IMR-90 (cell line): ENCODE measurements around the gene MPC2. TPM values are rescaled to one million over a fixed set of nuclear protein-coding genes. Genes with fewer than 3 reads are reported as not detected.

Experiments used
- ATAC-seq: fragments of 200-7000 bp; cut with Tn5 transposase; 2 replicates; pipeline ENCODE4 v1.9.1; 2020; ENCODE audit warnings: low read depth, mild to moderate bottlenecking, moderate library complexity
- BruUV-seq: library from RNA; stranded (reverse); fragments of 400-500 nt; replicated peaks from 2 replicates; lab custom pipeline; 2021; lab: Mats Ljungman, UMichigan
- CTCF ChIA-PET: fragments of 300-600 bp; formaldehyde crosslinking; extraction: SDS; loops from one replicate; lab custom pipeline; 2021; ENCODE audit warnings: antibody characterized with exemption; lab: Yijun Ruan, JAX
- POLR2A ChIA-PET: fragments of 300-600 bp; sonication (Branson Sonifier 250); formaldehyde crosslinking; loops from one replicate; lab custom pipeline; 2022; ENCODE audit warnings: antibody characterized with exemption; ENCODE audit not compliant: unreplicated experiment; lab: Charles Lee
- DNase-seq: peaks from one replicate; pipeline ENCODE4 v3.0.0; 2013
- H2AFZ ChIP-seq: replicated peaks from 2 replicates; pipeline ENCODE3; 2013; ENCODE audit warnings: low read length, mild to moderate bottlenecking; ENCODE audit not compliant: poor library complexity
- H2AK5ac ChIP-seq: 2 replicates; pipeline ENCODE4 v1.6.1; 2013; ENCODE audit warnings: low read depth, low read length, inconsistent platforms
- H2AK9ac ChIP-seq: replicated peaks from 2 replicates; pipeline ENCODE3; 2013; ENCODE audit warnings: mild to moderate bottlenecking, low read depth, low read length, moderate library complexity; ENCODE audit not compliant: poor library complexity
- H2BK120ac ChIP-seq: 2 replicates; pipeline ENCODE4 v1.6.1; 2013; ENCODE audit warnings: low read depth, low read length, inconsistent platforms
- H2BK15ac ChIP-seq: 3 replicates; pipeline ENCODE4 v1.6.1; 2013; ENCODE audit warnings: low read depth, low read length, inconsistent platforms
- H2BK20ac ChIP-seq: 2 replicates; pipeline ENCODE4 v1.6.1; 2013; ENCODE audit warnings: low read depth, mild to moderate bottlenecking, inconsistent platforms, low read length, moderate library complexity
- H2BK5ac ChIP-seq: 2 replicates; pipeline ENCODE4 v1.6.1; 2013; ENCODE audit warnings: mild to moderate bottlenecking, low read depth, low read length, inconsistent platforms; ENCODE audit not compliant: poor library complexity, severe bottlenecking
- H3K14ac ChIP-seq: replicated peaks from 2 replicates; pipeline ENCODE4 v1.6.1; 2013; ENCODE audit warnings: low read depth, low read length, inconsistent platforms
- H3K18ac ChIP-seq: 2 replicates; pipeline ENCODE4 v1.6.1; 2013; ENCODE audit warnings: low read depth, low read length, control low read depth
- H3K23ac ChIP-seq: 2 replicates; pipeline ENCODE4 v1.6.1; 2013; ENCODE audit warnings: low read depth, low read length, inconsistent platforms
- H3K27ac ChIP-seq: 2 replicates; pipeline ENCODE4 v1.5.1; 2013; ENCODE audit warnings: mild to moderate bottlenecking, control low read depth, low read length; ENCODE audit not compliant: insufficient read depth
- H3K27me3 ChIP-seq: 2 replicates; pipeline ENCODE4 v1.6.1; 2013; ENCODE audit warnings: low read length; ENCODE audit not compliant: control insufficient read depth, insufficient read depth
- H3K36me3 ChIP-seq: 2 replicates; pipeline ENCODE4 v1.6.1; 2013; ENCODE audit warnings: low read length, mixed read lengths; ENCODE audit not compliant: control insufficient read depth, insufficient read depth
- H3K4ac ChIP-seq: 2 replicates; pipeline ENCODE4 v1.6.1; 2013; ENCODE audit warnings: low read depth, low read length, inconsistent platforms
- H3K4me1 ChIP-seq: 2 replicates; pipeline ENCODE4 v1.6.1; 2013; ENCODE audit warnings: low read length, mixed read lengths; ENCODE audit not compliant: control insufficient read depth, insufficient read depth
- H3K4me2 ChIP-seq: 2 replicates; pipeline ENCODE4 v1.6.1; 2013; ENCODE audit warnings: low read depth, mild to moderate bottlenecking, control low read depth, low read length, moderate library complexity
- H3K4me3 ChIP-seq: 2 replicates; pipeline ENCODE4 v1.5.1; 2013; ENCODE audit warnings: low read depth, mild to moderate bottlenecking, control low read depth, low read length, moderate library complexity; ENCODE audit not compliant: insufficient read depth
- H3K56ac ChIP-seq: 2 replicates; pipeline ENCODE4 v1.6.1; 2013; ENCODE audit warnings: low read length, inconsistent platforms; ENCODE audit not compliant: insufficient read depth; ENCODE audit errors: extremely low read depth
- H3K79me1 ChIP-seq, 2 experiments: 2 replicates each; pipeline ENCODE4 v1.6.1; 2013; ENCODE audit warnings: low read length in 2 of 2, inconsistent platforms in 1 of 2, low read depth in 1 of 2
- H3K9ac ChIP-seq: 2 replicates; pipeline ENCODE4 v1.6.1; 2013; ENCODE audit warnings: low read depth, low read length, control low read depth
- H3K9me1 ChIP-seq: 2 replicates; pipeline ENCODE4 v1.6.1; 2013; ENCODE audit warnings: low read length, inconsistent platforms; ENCODE audit not compliant: insufficient read depth
- H3K9me3 ChIP-seq: 2 replicates; pipeline ENCODE4 v1.6.1; 2013; ENCODE audit warnings: low read length; ENCODE audit not compliant: control insufficient read depth, insufficient read depth
- H4K20me1 ChIP-seq: 2 replicates; pipeline ENCODE4 v1.6.1; 2013; ENCODE audit warnings: low read length, inconsistent platforms; ENCODE audit not compliant: insufficient read depth
- H4K5ac ChIP-seq: 2 replicates; pipeline ENCODE4 v1.6.1; 2013; ENCODE audit warnings: mild to moderate bottlenecking, low read depth, low read length, control low read depth
- H4K8ac ChIP-seq, 2 experiments: 2 replicates each; pipeline ENCODE4 v1.6.1; 2013; ENCODE audit warnings: low read depth in 2 of 2, low read length in 2 of 2, control low read depth in 1 of 2, inconsistent platforms in 1 of 2
- H4K91ac ChIP-seq: 2 replicates; pipeline ENCODE4 v1.6.1; 2013; ENCODE audit warnings: low read depth, low read length, inconsistent platforms; ENCODE audit not compliant: insufficient read depth
- BHLHE40 ChIP-seq: fragments of 150-350 bp; IDR thresholded peaks from 2 replicates; pipeline ENCODE4 v1.6.1; 2016; ENCODE audit warnings: mild to moderate bottlenecking, low read depth, low read length
- CEBPB ChIP-seq: IDR thresholded peaks from 2 replicates; pipeline ENCODE4 v1.6.1; 2012; ENCODE audit warnings: low read depth, low read length, improper control_type of control experiment
- CHD1 ChIP-seq: IDR thresholded peaks from 2 replicates; pipeline ENCODE4 v1.6.1; 2012; ENCODE audit warnings: low read depth, low read length, improper control_type of control experiment
- CTCF ChIP-seq: conservative IDR thresholded peaks from 2 replicates; pipeline ENCODE4 v1.5.1; 2012; ENCODE audit warnings: mild to moderate bottlenecking, low read depth, low read length, improper control_type of control experiment
- MAFK ChIP-seq: IDR thresholded peaks from 2 replicates; pipeline ENCODE4 v1.6.1; 2012; ENCODE audit warnings: low read depth, low read length, improper control_type of control experiment
- MXI1 ChIP-seq: IDR thresholded peaks from 2 replicates; pipeline ENCODE4 v1.6.1; 2012; ENCODE audit warnings: low read depth, mild to moderate bottlenecking, low read length, moderate library complexity, borderline replicate concordance
- NFE2L2 ChIP-seq: fragments of 150-350 bp; IDR thresholded peaks from 2 replicates; pipeline ENCODE4 v1.6.1; 2016; ENCODE audit warnings: low read depth, mild to moderate bottlenecking, low read length
- POLR2A ChIP-seq: IDR thresholded peaks from 2 replicates; pipeline ENCODE4 v1.6.1; 2012; ENCODE audit warnings: mild to moderate bottlenecking, low read depth, low read length
- RAD21 ChIP-seq: IDR thresholded peaks from 2 replicates; pipeline ENCODE4 v1.6.1; 2012; ENCODE audit warnings: low read length, improper control_type of control experiment
- RFX5 ChIP-seq: IDR thresholded peaks from 2 replicates; pipeline ENCODE4 v1.8.0; 2012; ENCODE audit warnings: low read depth, mild to moderate bottlenecking, low read length, moderate library complexity
- WGBS, 2 experiments: methylation state at CpG; one replicate each; pipeline versions ENCODE4 v1.1.5 to v1.1.7; 2013; ENCODE audit warnings: missing lambda C conversion rate in 2 of 2; ENCODE audit not compliant: insufficient read length in 1 of 2; ENCODE audit errors: extremely low coverage in 2 of 2; 5-methylcytosine and 5-hydroxymethylcytosine counted together
- dilution Hi-C: fragments of 300-500 bp; cut with HindIII; formaldehyde crosslinking; loops from one replicate; pipeline ENCODE4 v1.14.3; 2018; ENCODE audit warnings: low sequenced_read_pairs; ENCODE audit not compliant: unreplicated experiment
- in situ Hi-C: fragments of 300-500 bp; cut with MboI; formaldehyde crosslinking; loops from 3 replicates; pipeline ENCODE4 v1.14.3; 2019; ENCODE audit warnings: low sequenced_read_pairs, inconsistent platforms, mixed read lengths
- intact Hi-C: fragments of 100-400 bp; cut with micrococcal nuclease; formaldehyde crosslinking; loops from 2 replicates; pipeline ENCODE4 v1.10.0; 2022
- polyA plus RNA-seq, 3 experiments: library from polyadenylated mRNA; depleted of rRNA; stranded (reverse); fragments of >200 nt; gene quantifications; 2 replicates each; pipeline ENCODE4 v1.2.3, GENCODE V29; 2012; ENCODE audit warnings: low replicate concordance in 1 of 3
- total RNA-seq: library from RNA; depleted of rRNA; stranded (reverse); fragments of >200 nt; gene quantifications from 2 replicates; pipeline ENCODE4 v1.2.3, GENCODE V29; 2012

The MPC2 gene
- total and polyA plus RNA-seq, 2 of the 4 experiments (the other 2 are of a cell fraction): 35.0 to 42.9 TPM

- H2AFZ ChIP-seq: no peak overlapping the region
- no peak overlapping the region for H3K18ac ChIP-seq
- no peak overlapping the region for H2AK9ac ChIP-seq
- H2BK120ac ChIP-seq: no peak overlapping the region
- no peaks in the 10 kb centered on the region for H4K20me1 ChIP-seq
- POLR2A ChIA-PET: no interaction called here
- H3K9ac ChIP-seq: no peak overlapping the region
- H3K9me3 ChIP-seq: no peaks in the 10 kb centered on the region
- no peak overlapping the region for H3K23ac ChIP-seq
- H2BK5ac ChIP-seq: no peak overlapping the region
- H3K4me2 ChIP-seq: no peak overlapping the region
- BruUV-seq: no TSS peak
- ATAC-seq (no peak), DNase-seq (no peak)
- 100% methylated on average over 1 of the region's 2 CpGs; no CpG with 5 or more reads in 1 of the 2 experiments for WGBS, 2 experiments
- intact Hi-C loops (no loop called here), dilution Hi-C loops (no loop called here), in situ Hi-C loops (no loop called here)
- H4K91ac ChIP-seq: no peak overlapping the region
- no peak overlapping the region for H2BK15ac ChIP-seq
- no peak overlapping the region for H2BK20ac ChIP-seq
- no peak overlapping the region for H3K14ac ChIP-seq
- no peak overlapping the region for H2AK5ac ChIP-seq
- no peak overlapping the region for H3K4ac ChIP-seq
- H3K9me1 ChIP-seq: peaks cover under 1% of the 10 kb centered on the region
- H4K8ac ChIP-seq: no peak overlapping the region
- H3K56ac ChIP-seq: no peak overlapping the region
- no peak overlapping the region for H4K5ac ChIP-seq
- TF ChIP-seq MXI1 (no peak), POLR2A (no peak), CHD1 (no peak), CEBPB (no peak), NFE2L2 (no peak), CTCF (no peak), RAD21 (no peak), BHLHE40 (no peak), MAFK (no peak), RFX5 (no peak)
- CTCF ChIA-PET: interaction anchor here (1.0 kb wide), 1 partner anchor 30 kb away, joined by 7 read pairs; no protein-coding TSS in a partner anchor
- no peak overlapping the region for H3K27ac ChIP-seq
- H3K4me1 ChIP-seq: no peaks in the 10 kb centered on the region; the same call in 1 of the 2 replicates
- no peaks in the 10 kb centered on the region for H3K79me1 ChIP-seq
- no peak overlapping the region for H3K4me3 ChIP-seq
- H3K36me3 ChIP-seq: no peaks in the 10 kb centered on the region
- no peaks in the 10 kb centered on the region for H3K27me3 ChIP-seq
These were observed 43.1 kb downstream of the MPC2 start for GRCh38 chr1:167893798-167894197.
